NCI-H1092 (cell line): ENCODE results near the gene KLK8.
"Not testable (repeated sequence)": the region's sequence is repeated elsewhere in the genome, so short reads cannot be mapped to it uniquely, and the experiment has no call there.

ENCODE experiments used
- DNase-seq: peaks from one replicate; lab custom pipeline; 2025; lab: John Stamatoyannopoulos, UW

Gene KLK8

DNA sequence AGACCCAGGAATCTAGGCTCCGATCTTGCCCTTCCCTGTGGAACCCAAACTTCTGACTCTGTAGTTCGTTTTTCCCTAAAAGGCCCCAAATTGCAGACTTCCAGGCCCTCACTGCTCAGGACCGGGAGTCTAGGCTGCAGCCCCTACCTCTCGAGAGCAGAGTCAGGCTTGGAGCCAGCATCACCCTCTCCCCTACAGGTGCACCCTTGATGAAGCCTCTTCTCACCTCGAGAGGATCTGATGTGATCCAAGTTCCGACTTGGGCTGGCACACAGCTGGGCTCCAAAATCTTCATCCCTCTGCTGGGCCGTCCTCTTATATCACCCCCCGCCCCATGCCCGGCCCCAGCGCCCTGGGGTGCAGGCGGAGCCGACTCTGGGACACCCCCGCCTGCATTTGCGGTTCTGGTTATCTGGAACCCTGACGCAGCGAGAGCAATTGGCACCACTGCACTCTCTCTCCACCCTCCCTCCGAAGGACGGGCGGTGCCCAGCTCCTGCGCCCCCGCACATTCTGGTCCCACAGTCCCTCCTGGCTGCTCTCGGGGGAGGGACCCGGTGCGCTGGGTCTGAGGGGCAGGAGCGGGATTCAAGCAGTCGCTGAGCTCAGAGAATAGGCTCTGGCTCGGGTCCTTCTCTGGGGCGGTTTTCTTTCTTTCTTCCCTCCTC lies 17.6 kb downstream of the KLK8 start, which contains the start of gene KLK7:
TSS of gene KLK7 (minus strand) at position 293 of the 668 bp plus-strand sequence. CDS start 1,518 bp downstream, outside the sequence.
- DNase-seq = no peak

DNA sequence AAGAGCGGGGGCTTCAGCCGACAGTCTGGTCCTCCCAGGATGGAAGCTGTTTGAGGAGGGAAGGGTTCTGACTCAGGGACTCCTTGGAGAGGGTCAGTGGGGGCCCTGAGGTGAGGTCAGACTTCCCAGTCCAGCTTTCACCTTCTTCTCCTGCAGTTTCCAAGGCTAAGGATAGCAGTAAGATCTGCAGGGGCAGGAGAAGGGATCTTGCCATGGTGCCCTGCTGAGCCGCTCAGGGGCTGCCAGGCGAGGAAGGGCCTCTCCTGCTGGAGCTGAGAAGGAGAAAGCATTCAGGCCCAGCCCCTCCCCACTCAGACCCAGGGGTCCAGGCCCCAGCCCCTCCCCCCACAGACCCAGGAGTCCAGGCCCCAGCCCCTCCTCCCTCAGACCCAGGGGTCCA lies 19.2 kb downstream of the KLK8 start:
- no peak for DNase-seq

DNA sequence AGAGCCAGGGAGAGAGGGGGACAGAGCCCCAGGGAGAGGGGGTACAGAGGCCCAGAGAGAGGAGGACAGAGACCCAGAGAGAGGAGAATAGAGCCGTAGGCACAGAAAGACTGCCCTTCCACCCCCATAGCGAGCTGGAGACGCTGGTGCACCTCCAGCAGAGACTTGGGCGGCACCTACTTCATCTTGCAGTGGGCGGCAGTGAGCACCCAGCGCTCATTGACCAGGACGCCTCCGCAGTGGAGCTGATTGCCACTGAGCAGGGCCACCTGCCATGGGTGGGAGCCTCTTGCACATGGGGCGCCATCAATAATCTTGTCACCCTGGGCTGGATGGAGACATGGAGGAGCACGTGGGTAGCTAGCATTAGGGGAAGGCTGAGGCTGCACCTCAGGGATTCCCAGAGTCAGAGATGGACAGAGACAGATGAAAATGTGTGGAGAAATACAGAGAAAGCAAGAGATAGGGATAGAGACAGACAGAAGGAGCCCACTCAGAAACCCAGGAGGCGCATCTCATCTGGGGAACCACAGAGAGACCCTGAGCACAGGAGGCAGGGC lies 19.7 kb downstream of the KLK8 start:
- no peak for DNase-seq

DNA sequence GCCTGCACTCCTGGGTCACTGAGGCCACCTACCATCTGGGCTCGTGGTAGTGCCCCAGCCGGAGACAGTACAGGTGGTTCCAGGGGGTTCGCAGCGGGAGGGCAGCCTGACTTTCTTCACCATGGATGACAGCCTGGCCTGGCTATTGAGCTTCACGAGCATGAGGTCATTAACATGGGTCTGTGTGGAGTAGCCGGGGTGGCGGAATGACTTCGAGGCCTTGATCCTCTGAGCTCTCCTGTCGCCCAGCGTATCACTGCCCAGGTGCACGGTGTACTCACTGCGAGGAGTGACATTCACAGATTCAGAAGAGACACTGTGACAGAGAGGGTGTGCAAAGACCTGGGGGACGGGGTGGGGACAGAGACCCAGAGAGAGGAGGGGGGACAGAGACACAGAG lies 21.2 kb downstream of the KLK8 start:
- DNase-seq = no peak

DNA sequence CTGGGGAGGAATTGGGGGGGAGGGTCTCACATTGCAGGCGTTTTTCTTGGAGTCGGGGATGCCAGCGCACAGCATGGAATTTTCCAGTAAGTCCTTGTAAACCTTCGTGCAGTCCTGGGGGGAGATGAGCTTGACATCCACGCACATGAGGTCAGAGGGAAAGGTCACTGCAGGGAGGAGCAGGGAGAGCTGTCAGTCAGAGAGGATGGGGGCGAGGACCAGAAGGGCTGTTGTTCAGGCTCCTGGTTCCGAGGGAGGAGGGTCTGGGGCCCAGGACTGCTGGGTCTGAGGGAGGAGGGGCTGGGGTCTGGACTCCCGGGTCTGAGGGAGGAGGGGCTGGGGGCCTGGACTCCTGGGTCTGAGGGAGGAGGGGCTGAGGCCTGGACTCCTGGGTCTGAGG lies 21.6 kb downstream of the KLK8 start:
- no peak for DNase-seq

DNA sequence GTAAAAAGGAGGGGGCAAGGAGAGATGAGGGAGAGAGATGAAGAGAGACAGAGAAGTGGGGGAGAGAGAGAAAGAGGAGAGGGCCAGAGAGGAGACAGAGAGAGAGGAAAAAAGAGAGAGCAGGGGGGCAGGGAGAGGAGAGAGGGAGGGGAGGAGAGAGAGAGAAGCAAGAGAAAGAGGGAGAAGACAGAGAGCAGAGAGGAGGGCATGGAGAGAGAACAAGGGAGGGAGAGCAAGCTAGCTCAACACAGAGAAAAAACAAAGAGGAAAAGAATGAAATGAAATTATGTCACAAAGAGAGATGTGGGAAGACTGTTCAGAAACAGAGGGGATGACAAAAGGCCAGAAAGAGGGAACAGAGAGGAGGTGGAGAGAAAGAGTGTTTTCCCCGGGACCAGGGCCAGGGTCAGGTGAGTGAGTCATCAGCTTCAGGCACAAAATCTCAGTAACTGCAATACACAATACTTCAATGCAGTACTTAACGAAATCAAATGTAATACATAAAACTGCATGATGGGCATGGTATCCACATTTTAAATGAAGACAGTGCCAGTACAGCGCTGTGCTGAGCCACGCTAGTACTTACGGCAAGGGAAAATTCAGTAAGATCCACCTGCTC lies 22.5 kb downstream of the KLK8 start:
- DNase-seq = no peak

DNA sequence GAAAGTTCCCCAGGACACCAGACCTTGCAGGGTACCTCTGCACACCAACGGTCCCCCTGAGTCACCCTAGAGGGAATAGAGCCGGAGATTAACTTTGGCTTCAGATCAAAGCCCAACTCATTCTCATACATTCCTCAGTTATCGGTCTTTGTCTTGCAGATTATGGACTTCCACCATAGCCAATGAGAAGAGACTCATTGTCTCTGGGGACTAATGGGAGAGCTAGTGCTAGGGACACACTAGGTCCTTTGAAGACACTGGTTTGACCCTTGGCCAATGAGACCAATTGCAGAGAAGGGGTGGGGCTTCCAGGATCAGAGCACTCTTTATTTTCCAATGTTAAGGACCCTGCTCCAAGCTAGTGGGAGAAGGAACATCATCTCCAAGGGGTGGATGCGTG lies 23.8 kb downstream of the KLK8 start:
- no peak for DNase-seq

DNA sequence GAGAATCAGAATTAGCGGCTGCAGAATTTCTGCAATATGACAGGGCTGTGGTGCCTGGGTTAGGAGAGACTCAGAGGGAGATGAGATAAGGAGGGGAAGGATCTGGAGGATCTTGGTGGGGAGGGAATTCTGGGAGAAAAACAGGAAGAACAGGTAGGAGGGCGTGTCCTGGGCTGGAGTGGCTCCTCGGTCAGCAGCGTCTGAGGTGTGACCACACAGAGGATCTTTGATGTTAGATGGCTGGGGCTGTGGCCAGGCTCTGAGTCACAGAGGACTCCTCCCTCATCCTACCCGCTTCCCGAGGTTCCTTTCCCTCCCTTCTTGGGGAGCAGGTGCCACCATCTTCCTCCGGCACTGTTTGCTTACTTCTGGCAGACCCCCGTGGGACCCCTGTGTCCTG lies 25.6 kb downstream of the KLK8 start:
- DNase-seq = no peak

DNA sequence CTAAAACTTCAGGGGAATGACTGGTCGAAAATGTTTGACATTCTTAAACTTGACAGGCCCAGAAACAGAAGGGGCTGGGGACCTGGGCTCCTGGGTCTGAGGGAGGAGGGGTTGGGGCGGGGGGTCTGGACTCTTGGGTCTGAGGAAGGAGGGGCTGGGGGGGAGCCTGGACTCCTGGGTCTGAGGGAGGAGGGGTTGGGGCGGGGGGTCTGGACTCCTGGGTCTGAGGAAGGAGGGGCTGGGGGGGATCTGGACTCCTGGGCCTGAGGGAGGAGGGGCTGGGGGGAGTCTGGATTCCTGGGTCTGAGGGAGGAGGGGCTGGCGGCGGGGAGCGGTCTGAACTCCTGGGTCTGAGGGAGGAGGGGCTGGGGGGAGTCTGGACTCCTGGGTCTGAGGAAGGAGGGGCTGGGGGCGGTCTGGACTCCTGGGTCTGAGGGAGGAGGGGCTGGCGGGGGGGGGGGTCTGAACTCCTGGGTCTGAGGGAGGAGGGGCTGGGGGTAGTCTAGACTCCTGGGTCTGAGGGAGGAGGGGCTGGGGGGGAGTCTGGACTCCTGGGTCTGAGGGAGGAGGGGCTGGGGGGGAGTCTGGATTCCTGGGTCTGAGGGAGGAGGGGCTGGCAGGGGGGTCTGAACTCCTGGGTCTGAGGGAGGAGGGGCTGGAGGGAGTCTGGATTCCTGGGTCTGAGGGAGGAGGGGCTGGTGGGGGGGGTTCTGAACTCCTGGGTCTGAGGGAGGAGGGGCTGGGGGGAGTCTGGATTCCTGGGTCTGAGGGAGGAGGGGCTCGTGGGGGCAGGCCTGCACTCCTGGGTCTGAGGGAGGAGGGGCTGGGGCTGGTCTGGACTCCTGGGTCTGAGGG lies 26.5 kb downstream of the KLK8 start:
- DNase-seq = no peak

DNA sequence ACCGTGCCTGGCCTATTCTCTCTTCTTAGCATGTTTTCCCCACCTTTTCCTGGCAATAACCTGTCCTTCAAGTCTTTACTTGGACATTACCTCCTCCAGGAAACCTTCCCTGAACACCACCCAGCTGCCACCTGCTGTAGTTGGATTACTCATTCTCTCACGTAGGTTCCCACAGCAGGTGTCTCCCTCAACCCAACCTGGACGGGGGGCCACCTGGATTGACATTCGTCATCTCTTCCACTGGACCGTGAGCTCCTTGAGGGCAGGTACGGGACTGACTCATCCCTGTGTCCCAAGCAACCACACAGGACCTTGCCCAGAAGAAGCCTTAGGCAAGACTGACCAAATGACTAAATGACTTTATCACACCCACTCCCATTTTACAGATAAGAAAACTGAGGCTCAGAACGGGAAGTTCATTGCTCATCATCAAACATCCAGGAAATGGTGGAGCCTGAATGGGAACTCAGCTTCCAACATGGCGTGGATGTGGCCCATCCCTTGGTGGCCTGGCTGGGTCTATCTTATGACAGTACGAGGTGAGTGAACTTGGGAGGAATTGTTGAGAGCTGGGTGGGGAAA lies 28.5 kb downstream of the KLK8 start:
- DNase-seq = no peak

DNA sequence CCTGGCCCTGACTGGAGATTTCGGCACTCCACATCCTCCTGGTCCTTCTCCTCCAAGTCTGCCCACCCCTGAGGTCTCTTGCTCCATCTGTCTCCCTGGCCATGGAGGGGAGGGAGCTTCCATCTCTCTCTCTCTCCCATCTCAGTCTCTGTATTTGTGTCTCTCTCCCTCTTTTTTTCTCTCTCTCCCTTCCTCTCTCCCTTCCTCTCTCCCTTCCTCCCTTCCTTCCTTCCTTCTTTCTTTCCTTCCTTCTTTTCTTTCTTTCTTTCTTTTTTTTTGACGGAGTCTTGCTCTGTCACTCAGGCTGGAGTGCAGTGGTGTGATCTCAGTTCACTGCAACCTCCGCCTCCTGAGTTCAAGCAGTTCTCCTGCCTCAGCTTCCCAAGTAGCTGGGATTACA lies 31.6 kb downstream of the KLK8 start:
- not testable (repeated sequence) for DNase-seq

DNA sequence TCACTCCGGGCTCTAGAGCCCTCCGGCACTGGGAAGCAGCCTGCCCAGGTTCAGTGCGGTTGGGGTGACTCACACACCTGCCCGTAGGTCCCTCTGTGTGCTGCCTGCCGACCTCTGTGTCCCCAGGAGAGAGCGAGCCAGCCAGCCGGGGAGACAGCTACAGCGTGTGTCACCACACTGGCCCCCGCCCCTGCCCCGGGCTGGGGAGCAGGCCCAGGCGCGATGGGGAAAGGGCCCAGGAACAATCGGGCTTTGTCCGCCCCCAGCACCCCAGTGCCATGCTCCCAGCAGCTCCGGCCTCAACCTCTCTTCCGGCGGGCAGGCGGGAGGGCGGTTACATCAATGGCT lies 32.0 kb downstream of the KLK8 start, which contains the start of gene KLK6:
TSS of gene KLK6 (minus strand) at position 179 of the 348 bp plus-strand sequence. CDS start 1,487 bp downstream, outside the sequence.
- no peak for DNase-seq

DNA sequence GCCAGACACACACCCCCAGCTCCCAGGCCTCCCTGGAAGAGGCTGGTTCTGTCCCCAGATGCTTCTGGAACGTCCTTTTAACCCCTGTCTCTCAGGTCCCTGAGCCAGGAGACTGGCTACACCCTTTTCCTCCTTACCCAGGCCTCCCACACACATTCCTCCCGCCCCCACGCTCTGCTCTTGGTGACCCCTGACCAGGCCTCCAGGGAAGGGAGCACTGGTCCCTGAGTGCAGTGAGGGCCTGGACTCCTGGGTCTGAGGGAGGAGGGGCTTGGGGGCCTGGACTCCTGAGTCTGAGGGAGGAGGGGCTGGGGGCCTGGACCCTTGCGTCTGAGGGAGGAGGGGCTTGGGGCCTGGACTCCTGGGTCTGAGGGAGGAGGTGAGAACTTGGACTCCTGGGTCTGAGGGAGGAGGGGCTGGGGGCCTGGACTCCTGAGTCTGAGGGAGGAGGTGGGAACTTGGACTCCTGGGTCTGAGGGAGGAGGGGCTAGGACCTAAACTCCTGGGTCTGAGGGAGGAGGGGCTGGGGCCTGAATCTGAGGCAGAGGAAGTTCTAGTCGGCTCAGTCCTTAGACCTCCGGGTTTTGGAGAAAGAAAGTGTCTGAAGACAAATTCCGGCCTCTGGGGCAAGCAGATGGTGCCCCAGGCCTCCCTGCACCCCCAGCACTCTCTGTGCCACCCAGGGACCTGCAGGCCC lies 32.5 kb downstream of the KLK8 start:
- DNase-seq = no peak

DNA sequence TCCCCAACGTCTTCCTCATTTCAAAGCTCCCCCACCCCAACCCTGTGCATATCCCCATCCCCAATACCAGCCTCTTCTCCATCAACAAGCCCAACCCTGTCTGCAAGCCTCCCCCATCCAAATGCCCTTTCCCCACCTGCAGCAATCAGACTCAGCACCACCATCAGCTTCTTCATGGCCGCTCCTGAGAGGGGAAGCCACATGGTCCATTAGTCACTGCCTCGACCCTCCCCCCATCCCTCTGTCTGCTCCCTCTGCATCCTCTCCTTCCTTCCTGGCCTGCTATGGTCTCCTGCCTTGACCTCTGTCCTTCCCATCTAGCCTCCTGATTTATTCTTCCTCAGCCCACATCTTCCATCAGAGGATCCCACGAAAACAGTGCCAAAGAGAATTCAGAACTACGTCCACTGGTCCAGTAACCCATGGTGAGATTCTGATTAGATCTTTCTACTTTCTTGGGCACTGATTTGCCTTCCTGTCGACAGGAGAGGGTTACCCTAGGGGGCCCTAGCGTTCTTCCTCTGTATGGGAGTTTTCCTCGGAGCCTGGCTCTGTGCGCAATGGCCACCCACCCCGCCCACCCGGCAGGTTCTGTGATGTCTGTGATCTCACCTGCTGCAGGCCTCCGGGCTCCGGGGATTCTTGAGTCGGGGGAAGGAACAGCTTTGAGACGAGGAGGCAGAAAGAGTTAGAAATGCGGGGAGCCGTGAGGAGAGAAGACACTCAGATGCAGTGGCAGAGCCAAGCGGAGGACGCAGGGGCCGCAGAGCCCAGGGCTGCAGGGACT lies 33.3 kb downstream of the KLK8 start:
- DNase-seq = no peak

DNA sequence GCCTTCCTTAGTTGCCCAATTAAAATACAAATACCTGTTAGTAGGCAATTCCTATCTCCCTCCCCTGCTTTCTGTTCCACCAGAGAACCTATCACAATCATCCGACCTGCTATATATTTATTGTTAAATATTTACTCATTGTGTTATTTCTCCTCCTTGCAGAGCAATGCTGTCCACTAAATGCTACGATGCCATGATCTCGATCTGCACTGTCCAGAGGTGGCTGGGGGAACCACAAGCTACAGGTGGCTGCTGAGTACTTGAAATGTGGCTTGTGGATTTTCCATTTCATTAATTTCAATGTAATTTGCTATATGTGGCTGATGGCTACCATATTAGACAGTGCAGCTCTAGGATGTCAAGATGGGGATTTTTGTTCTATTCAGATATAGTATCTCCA lies 37.1 kb downstream of the KLK8 start:
- no peak for DNase-seq

DNA sequence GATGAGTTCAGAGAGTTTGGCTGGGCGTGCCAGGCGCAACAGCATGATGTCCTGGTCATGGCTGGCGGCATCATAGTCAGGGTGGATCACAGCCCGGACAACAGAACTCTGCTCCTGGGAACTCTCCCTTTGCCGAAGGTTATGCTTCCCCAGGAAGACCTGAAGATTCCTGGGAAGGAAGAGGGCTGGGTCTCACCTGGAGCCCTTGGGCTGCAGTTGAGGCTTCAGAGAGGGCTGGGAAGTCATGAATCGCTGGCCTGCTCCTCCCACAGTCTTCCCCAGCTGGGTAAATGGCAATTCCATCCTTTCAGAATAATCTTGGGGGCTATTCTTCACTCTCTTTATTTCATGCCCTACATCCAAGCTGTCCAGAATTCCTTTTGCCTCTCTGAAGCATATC lies 38.0 kb downstream of the KLK8 start:
- DNase-seq = no peak

DNA sequence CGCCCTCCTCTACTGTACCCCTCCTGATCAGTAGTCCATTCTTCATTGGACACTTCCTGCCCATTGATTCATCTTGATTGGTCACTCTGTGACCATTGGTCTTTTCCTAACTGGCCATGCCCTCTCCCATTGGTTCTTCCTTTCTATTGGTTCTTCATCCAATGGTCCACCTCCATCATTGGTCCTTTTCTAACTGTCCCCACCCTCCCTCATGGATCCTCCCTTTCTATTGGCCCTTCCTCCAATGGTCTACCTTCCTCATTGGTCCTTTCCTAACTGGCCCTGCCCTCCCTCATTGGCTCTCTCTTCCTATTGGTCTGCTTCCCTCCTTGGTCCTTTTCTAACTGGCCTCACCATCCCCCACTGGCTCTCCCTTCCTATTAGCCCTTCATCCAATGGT lies 39.2 kb downstream of the KLK8 start:
- no peak for DNase-seq

DNA sequence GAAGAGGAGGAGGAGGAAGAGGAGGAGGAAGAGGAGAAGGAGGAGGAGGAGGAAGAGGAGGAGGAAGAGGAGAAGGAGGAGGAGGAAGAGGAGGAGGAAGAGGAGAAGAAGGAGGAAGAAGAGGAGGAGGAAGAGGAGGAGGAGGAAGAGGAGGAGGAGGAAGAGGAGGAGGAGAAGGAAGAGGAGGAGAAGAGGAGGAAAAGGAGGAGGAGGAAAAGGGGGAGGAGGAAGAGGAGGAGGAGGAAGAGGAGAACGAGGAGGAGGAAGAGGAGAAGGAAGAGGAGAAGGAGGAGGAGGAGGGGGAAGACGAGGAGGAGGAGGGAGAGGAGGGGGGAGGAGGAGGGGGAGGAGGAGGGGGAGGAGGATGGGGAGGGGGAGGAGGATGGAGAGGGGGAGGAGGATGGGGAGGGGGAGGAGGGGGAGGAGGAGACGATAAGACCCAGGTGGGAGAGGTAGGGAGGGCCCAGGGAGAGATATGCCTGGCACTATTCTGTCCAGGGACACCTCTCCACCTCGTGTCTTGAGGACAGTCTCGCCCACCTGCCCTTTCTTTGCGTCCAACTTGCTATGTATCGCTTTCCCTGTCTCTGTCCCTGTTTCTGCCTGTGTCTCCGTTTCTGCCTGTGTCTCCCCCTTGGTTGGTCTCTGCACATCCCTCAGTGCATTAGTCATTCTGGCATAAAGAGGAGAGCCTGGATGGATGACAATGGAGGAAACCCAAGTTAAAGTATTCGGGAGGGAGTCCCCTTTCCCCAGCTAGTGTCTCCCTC lies 41.5 kb downstream of the KLK8 start:
- DNase-seq = no peak

DNA sequence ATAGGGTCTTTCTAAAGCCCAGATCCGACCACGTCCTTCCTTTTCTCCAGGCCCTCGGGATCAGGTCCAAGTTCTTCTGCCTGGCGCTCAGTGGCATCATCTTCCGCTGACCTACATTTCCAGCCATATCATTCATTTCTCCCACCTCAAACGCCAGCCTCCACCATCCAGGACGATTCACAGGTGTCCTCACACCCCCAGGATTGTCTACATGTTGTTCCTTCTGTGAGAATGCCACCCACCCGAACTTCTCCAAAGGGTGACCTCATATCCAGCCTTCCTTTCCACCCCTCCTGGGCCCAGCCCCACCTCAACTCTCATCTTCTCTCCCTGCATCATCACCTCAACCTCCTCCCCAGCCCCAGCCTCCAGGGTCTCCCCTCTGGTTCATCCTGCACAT lies 43.8 kb downstream of the KLK8 start:
- DNase-seq = no peak

DNA sequence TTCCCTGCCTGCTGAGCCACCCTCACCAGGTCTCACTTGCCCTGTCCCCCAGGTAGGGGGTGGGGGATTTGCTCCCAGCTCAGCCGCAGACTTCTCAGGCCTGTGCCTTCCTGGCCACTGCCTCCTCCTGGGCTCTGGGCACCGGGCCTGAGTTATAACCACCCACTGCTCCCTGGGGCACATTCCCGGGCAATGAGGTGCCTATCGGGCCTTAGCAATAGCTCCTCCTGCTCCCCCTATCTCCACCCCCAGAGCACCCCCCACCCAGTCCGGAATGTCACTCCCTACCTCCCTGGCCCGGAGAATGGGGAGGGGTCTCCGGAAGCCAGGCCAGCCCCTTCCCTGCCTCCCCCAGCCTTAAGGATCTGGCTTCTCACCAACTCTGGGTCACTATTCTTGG lies 48.5 kb downstream of the KLK8 start, which contains the start of gene KLK5:
TSS of gene KLK5 (minus strand) at position 129 of the 400 bp plus-strand sequence. CDS start 381 bp downstream, outside the sequence.
- DNase-seq = no peak
